Keratinocyte (primary cell): ENCODE measurements around the gene DZIP1L. TPM values are rescaled to one million over a fixed set of nuclear protein-coding genes. Genes with fewer than 3 reads are reported as not detected.

Source experiments
- DNase-seq: peaks from one replicate; pipeline ENCODE4 v3.0.0-alpha.2; 2011; ENCODE audit warnings: low read depth, missing footprints, low spot score
- FAIRE-seq: peaks from 2 replicates; lab custom pipeline; 2011; peaks lifted over from hg19 to GRCh38; lab: Jason Lieb, UNC
- H2AFZ ChIP-seq: 2 replicates; pipeline ENCODE4 v1.6.0; 2012; ENCODE audit warnings: low read length, control low read depth, inconsistent platforms; ENCODE audit not compliant: control insufficient read depth
- H3K27ac ChIP-seq: 2 replicates; pipeline ENCODE4 v1.5.1; 2011; ENCODE audit warnings: low read length; ENCODE audit not compliant: control insufficient read depth, insufficient read depth
- H3K27me3 ChIP-seq: 3 replicates; pipeline ENCODE4 v1.6.0; 2011; ENCODE audit warnings: low read length; ENCODE audit not compliant: control insufficient read depth, insufficient read depth; ENCODE audit errors: extremely low read depth
- H3K36me3 ChIP-seq, 2 experiments: 2 replicates in 1 of 2; 3 replicates in 1 of 2; pipeline ENCODE4 v1.5.1; 2011; ENCODE audit warnings: low read length in 2 of 2, mild to moderate bottlenecking in 1 of 2; ENCODE audit not compliant: control insufficient read depth in 2 of 2, insufficient read depth in 2 of 2; ENCODE audit errors: extremely low read depth in 1 of 2
- H3K4me1 ChIP-seq: 3 replicates; pipeline ENCODE4 v1.5.1; 2011; ENCODE audit warnings: low read length; ENCODE audit not compliant: control insufficient read depth, insufficient read depth; ENCODE audit errors: extremely low read depth
- H3K4me2 ChIP-seq: 3 replicates; pipeline ENCODE4 v1.6.0; 2011; ENCODE audit warnings: low read depth, low read length; ENCODE audit not compliant: control insufficient read depth, insufficient read depth; ENCODE audit errors: extremely low read depth
- H3K4me3 ChIP-seq, 3 experiments: fragments of 200-600 bp in 1 of 3; sonication (generic) in 1 of 3; 2 replicates in 2 of 3; 3 replicates in 1 of 3; pipeline ENCODE4 v1.5.1; 2011 to 2016; ENCODE audit warnings: low read length in 3 of 3, mild to moderate bottlenecking in 3 of 3, control low read depth in 2 of 3, inconsistent platforms in 1 of 3, low read depth in 1 of 3, mixed read lengths in 1 of 3, mixed run types in 1 of 3, moderate library complexity in 1 of 3; ENCODE audit not compliant: control insufficient read depth in 2 of 3, insufficient read depth in 2 of 3; ENCODE audit errors: extremely low read depth in 1 of 3
- H3K79me2 ChIP-seq: 2 replicates; pipeline ENCODE4 v1.6.0; 2012; ENCODE audit warnings: low read length; ENCODE audit not compliant: control insufficient read depth, insufficient read depth
- H3K9ac ChIP-seq: 3 replicates; pipeline ENCODE4 v1.6.0; 2011; ENCODE audit warnings: low read length; ENCODE audit not compliant: control insufficient read depth, insufficient read depth; ENCODE audit errors: extremely low read depth
- H3K9me1 ChIP-seq: 3 replicates; pipeline ENCODE4 v1.6.0; 2011; ENCODE audit warnings: low read length; ENCODE audit not compliant: control insufficient read depth, insufficient read depth; ENCODE audit errors: extremely low read depth
- H3K9me3 ChIP-seq: 2 replicates; pipeline ENCODE4 v1.5.1; 2012; ENCODE audit warnings: low read depth, low read length; ENCODE audit not compliant: control insufficient read depth
- H4K20me1 ChIP-seq: 3 replicates; pipeline ENCODE4 v1.6.0; 2011; ENCODE audit warnings: low read length; ENCODE audit not compliant: control insufficient read depth, insufficient read depth; ENCODE audit errors: extremely low read depth
- EZH2 ChIP-seq: IDR thresholded peaks from one replicate; pipeline ENCODE4 v1.6.1; 2012; ENCODE audit warnings: inconsistent platforms, mild to moderate bottlenecking, low read length, moderate library complexity
- dilution Hi-C: fragments of 300-500 bp; cut with MboI; formaldehyde crosslinking; loops from one replicate; pipeline ENCODE4 v1.7.0; 2020; ENCODE audit warnings: low sequenced_read_pairs; ENCODE audit not compliant: extremely low pct_ligation_motif_present
- polyA plus RNA-seq, 5 experiments: library from polyadenylated mRNA; depleted of rRNA in 3 of 5; stranded (reverse) in 3 of 5; stranded (forward) in 1 of 5; unstranded in 1 of 5; fragments of >200 nt; gene quantifications; 1 replicate in 1 of 5; 2 replicates in 3 of 5; 3 replicates in 1 of 5; pipeline versions ENCODE4 v1.2.1 to v1.2.3, GENCODE V29; 2011 to 2012; ENCODE audit warnings: missing spikeins in 2 of 5, low read depth in 1 of 5, low replicate concordance in 1 of 5
- TF ChIP-seq, protein P1 (sequence below), 3 experiments: IDR thresholded peaks in 1 of 3; conservative IDR thresholded peaks in 1 of 3; optimal IDR thresholded peaks in 1 of 3; 2 replicates in 2 of 3; 3 replicates in 1 of 3; pipeline versions ENCODE3 to v1.5.1; 2011; ENCODE audit warnings: low read length in 3 of 3, mild to moderate bottlenecking in 3 of 3, moderate library complexity in 2 of 3, control low read depth in 1 of 3, inconsistent platforms in 1 of 3; ENCODE audit not compliant: insufficient read depth in 2 of 3; ENCODE audit errors: extremely low read depth in 1 of 3

Gene DZIP1L
- polyA plus RNA-seq, 1 donor (not counting 4 experiments of a cell fraction or from before 2014, with no cell fraction given): 1.7 TPM

DNA sequence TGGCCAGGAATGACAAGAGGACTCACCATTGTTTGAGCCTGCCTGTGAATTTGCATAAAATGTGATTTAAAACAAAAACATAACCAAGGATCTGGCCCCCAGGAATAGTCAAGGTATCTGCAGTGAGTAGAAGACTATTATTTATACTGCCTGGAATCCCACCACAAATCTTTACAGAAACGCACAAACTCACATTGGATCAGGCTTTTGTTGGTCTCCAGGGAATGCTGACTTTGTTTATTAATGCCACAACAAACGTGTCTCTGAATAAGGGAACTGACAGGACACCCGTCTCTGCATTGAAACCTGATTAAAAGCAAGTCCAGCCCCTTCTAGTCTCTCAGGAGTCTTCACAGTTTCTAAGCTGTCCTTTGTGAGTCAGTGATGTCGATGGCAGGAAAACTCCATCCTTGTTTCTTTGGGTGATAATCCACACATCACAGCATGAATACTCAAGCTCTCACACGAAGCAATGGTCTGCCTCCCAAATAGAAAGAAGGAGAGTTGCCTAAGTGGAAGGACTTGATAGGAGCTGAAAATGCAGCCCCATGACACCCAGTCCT, 67.7 kb downstream of the DZIP1L start:
- Histone ChIP-seq H3K36me3 (no peaks in the 10 kb centered on the region), H3K9me1 (no peaks in the 10 kb centered on the region), H3K79me2 (no peaks in the 10 kb centered on the region), H3K4me2 (no peak overlapping the region), H3K9me3 (no peaks in the 10 kb centered on the region), H3K9ac (no peak overlapping the region), H3K27me3 (no peaks in the 10 kb centered on the region), H3K4me1 (peaks cover 18% of the 10 kb centered on the region), H2AFZ (no peak overlapping the region), H3K4me3 (no peak overlapping the region), H4K20me1 (no peaks in the 10 kb centered on the region), H3K27ac (no peak overlapping the region)
- TF ChIP-seq, protein P1, sequence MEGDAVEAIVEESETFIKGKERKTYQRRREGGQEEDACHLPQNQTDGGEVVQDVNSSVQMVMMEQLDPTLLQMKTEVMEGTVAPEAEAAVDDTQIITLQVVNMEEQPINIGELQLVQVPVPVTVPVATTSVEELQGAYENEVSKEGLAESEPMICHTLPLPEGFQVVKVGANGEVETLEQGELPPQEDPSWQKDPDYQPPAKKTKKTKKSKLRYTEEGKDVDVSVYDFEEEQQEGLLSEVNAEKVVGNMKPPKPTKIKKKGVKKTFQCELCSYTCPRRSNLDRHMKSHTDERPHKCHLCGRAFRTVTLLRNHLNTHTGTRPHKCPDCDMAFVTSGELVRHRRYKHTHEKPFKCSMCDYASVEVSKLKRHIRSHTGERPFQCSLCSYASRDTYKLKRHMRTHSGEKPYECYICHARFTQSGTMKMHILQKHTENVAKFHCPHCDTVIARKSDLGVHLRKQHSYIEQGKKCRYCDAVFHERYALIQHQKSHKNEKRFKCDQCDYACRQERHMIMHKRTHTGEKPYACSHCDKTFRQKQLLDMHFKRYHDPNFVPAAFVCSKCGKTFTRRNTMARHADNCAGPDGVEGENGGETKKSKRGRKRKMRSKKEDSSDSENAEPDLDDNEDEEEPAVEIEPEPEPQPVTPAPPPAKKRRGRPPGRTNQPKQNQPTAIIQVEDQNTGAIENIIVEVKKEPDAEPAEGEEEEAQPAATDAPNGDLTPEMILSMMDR (optimal IDR thresholded peaks at IDR 0.05 in 1 of 3, IDR thresholded peaks at IDR 0.05 in 1 of 3, conservative IDR thresholded peaks at IDR 0.05 in 1 of 3; ENCODE audit: extremely low read depth in 1 of 3, insufficient read depth in 2 of 3, low read length in 3 of 3): no peak
- no peak for TF ChIP-seq EZH2
- FAIRE-seq (no peak), DNase-seq (no peak)
- dilution Hi-C loops: no loop called here

DNA sequence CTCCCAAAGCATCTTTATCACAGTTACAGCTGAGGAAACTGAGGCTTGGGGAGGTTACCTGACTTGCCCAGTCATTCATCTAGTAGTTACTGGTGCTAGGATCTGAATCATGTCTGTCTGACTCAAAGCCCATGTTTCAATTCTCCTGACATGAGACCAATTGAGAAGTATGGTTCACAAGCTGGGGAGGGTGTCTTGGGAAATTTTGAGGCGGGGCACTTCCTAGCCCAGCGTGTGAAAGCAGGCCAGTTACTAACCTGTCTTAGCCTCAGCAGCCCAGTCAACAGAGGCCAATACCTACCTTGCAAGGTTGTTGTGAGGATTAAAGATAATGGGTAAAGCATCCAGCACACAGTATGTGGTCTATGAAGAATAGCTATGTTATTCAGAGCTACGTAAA, 68.5 kb downstream of the DZIP1L start:
- dilution Hi-C loops: no loop called here
- H3K4me2 ChIP-seq: no peak overlapping the region
- peaks cover 25% of the 10 kb centered on the region for H3K4me1 ChIP-seq
- no peak for DNase-seq
- H2AFZ ChIP-seq: no peak overlapping the region
- H3K9me1 ChIP-seq: no peaks in the 10 kb centered on the region
- no peak overlapping the region for H3K27ac ChIP-seq
- no peak for FAIRE-seq
- no peaks in the 10 kb centered on the region for H4K20me1 ChIP-seq
- H3K4me3 ChIP-seq: no peak overlapping the region
- H3K79me2 ChIP-seq: no peaks in the 10 kb centered on the region
- no peaks in the 10 kb centered on the region for H3K9me3 ChIP-seq
- H3K9ac ChIP-seq: no peak overlapping the region
- TF ChIP-seq, protein P1 (optimal IDR thresholded peaks at IDR 0.05 in 1 of 3, IDR thresholded peaks at IDR 0.05 in 1 of 3, conservative IDR thresholded peaks at IDR 0.05 in 1 of 3; ENCODE audit: extremely low read depth in 1 of 3, insufficient read depth in 2 of 3, low read length in 3 of 3): no peak
- no peak for TF ChIP-seq EZH2
- no peaks in the 10 kb centered on the region for H3K27me3 ChIP-seq
- H3K36me3 ChIP-seq: no peaks in the 10 kb centered on the region
